Non-pigmented ciliary epithelial cell (primary cell): ENCODE measurements around the gene CYP2B6.
A peak's percentile ranks its signal among the peaks of the same experiment; 100 is the strongest.
"Not testable (repeated sequence)": the region's sequence is repeated elsewhere in the genome, so short reads cannot be mapped to it uniquely, and the experiment has no call there.

Experiments
- DNase-seq: peaks from one replicate; pipeline ENCODE4 v3.0.0-alpha.2; 2010; ENCODE audit warnings: low read depth

CYP2B6 gene

DNA sequence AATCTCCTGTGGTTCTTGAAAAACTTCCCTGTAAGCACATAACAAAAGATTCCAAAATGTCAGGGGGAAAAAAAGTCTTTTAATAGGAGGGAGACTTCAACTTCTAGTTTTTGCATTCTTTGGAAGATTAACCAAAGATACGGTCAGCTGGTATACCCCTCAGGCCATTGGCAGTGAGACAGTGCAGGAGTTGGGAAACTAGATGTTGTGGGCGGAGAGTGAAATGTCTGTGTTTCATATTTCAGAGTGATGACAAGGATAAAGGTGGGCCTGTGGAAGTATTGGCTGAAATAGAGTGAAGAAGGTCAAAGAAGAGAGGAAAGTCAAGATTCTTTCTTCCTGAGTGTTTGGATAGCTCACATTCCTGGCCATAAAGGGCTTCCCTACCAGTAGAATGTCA, 40.8 kb downstream of the CYP2B6 start:
- no peak for DNase-seq

DNA sequence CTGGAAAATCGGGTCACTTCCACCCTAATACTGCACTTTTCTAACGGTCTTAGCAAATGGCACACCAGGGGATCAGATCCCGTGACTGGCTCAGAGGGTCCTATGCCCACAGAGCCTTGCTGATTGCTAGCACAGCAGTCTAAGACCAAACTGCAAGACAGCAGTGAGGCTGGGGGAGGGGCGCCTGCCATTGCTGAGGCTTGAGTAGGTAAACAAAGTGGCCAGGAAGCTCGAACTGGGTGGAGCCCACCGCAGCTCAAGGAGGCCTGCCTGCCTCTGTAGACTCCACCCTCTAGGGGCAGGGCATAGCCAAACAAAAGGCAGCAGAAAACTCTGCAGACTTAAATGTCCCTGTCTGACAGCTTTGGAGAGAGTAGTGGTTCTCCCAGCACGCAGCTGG, 42.2 kb downstream of the CYP2B6 start:
- not testable (repeated sequence) for DNase-seq

DNA sequence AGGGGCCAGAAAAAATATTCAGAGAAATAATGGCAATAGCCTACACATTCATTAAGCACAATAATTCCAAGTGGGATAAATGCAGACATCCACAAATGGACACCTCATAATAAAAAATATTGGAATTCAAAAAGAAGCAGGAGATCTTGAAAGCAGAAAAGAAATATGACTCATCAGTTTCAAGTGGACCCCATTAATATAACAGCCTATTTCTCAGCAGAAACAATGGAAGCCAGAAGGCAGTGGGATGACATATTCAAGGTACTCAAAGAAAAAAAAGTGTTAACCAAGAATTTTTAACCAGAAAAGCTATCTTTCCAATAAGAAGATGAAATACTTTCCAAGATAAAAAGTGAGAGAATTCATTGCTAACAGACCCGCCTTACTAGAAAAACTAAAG, 48.7 kb downstream of the CYP2B6 start:
- no peak for DNase-seq

DNA sequence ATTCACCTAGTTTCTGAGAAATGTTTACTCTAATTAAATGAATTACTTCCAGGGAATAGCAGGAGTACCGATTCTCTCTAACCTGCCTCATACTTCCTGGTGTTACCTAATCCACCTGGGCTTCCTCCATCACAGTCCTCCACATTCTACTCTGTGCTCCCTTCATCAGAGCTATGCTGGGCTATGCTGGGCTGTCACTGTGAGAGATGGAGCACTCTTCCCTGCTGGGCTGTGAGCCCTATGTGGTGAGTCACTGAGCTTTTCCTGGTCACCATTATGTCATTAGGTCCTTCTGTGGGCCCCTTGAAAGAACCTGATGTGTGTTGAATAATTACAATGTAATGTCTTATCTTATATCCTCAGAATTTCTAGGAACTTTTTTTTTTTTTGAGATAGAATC, 54.0 kb downstream of the CYP2B6 start:
- DNase-seq: not testable (repeated sequence)

DNA sequence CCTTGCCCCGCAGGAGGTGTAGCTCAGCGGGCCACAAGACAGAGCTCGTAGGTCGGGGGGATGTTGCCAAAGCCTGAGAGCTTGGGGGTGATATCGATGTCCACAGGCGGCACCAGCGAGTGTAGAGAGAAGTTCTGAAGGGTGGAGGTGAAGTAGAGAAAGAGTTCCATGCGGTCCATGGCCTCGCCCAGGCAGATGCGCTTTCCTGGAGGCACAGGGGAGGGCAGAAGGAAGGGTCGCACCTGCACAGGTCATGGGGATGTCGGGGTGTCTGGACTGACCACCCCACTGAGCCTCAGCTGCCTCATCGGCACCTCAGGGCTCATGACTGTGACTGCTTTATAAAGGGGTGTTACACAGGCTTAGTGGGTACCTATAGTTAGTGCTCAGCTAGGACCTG, 59.3 kb downstream of the CYP2B6 start:
- DNase-seq: no peak

DNA sequence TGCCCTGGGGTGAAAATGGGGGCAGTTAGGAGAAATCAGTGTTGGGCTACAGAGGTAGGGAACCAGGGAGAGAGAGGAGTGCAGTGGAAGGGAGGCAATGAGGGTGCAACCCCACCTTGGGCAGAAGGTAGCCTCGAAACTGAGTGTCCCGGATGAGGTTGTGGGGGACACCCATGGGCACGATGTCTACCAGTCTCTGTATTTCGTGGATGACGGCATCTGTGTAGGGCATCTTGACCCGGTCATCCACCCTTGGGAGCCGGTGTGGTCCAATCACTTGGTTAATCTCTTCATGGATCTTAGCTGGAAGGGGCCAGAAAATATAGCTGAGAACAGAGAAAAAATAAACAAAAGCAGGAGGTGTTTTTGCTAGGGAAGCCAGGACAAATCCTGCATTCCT, 61.1 kb downstream of the CYP2B6 start:
- DNase-seq: not testable (repeated sequence)

DNA sequence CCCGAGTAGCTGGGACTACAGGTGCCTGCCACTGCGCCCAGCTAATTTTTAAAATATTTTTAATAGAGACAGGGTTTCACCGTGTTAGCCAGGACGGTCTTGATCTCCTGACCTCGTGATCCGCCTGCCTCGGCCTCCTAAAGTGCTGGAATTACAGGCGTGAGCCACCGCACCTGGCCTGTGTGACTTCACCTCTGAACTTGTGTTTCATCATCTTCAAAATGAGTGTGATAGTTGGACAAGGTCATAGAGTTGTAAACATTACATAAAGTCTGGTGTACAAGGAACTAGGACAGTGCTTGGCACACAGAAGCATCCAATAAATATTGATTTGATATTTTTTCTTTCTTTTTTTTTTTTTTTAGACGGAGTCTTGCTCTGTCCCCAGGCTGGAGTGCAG, 62.2 kb downstream of the CYP2B6 start:
- not testable (repeated sequence) for DNase-seq

DNA sequence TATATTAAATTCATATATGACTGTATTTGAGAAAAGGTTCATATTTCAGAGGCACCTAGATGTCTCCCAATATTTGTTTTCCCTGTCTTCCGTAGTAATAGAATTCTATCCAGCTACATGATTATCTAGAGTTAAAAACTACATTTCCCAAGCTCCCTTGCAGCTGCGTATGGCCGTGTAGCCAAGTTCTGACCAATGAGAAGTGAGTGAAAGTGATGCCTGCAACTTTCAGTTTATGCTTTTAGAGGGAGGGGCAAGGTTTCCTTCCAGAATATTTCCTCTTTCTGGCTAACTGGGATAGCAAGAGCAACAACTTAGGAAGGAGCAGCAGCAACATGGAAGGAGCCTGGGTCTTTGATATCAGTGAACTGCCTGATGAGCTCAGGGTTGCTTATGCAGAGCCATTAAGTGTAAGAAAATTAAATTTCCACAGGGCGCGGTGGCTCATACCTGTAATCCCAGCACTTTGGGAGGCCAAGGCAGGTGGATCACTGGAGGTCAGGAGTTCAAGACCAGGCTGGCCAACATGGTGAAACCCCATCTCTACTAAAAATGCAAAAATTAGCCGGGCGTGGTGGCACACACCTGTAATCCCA, 74.0 kb downstream of the CYP2B6 start:
- DNase-seq: peak; percentile 1
